Upper lobe of left lung (tissue), 4 donors: ENCODE measurements around the gene PIM3.

ENCODE experiments used
- EP300 ChIP-seq, 4 donors: sonication (generic); formaldehyde crosslinking; IDR thresholded peaks; one replicate each; pipeline ENCODE4 v1.5.1; 2017; ENCODE audit warnings: antibody characterized with exemption in 4 of 4, control low read depth in 2 of 4
- POLR2AphosphoS5 ChIP-seq, 2 donors: sonication (generic); formaldehyde crosslinking; IDR thresholded peaks; one replicate each; pipeline ENCODE4 v1.5.1; 2017; ENCODE audit warnings: antibody characterized with exemption in 2 of 2
- TF ChIP-seq, protein P1 (sequence below), 6 experiments: fragments of 450-650 bp in 4 of 6; fragments of 200-600 bp in 2 of 6; sonication (generic) in 2 of 6; IDR thresholded peaks; one replicate each; pipeline ENCODE4 v1.5.1; 2016 to 2019; ENCODE audit warnings: antibody characterized with exemption in 6 of 6

DNA sequence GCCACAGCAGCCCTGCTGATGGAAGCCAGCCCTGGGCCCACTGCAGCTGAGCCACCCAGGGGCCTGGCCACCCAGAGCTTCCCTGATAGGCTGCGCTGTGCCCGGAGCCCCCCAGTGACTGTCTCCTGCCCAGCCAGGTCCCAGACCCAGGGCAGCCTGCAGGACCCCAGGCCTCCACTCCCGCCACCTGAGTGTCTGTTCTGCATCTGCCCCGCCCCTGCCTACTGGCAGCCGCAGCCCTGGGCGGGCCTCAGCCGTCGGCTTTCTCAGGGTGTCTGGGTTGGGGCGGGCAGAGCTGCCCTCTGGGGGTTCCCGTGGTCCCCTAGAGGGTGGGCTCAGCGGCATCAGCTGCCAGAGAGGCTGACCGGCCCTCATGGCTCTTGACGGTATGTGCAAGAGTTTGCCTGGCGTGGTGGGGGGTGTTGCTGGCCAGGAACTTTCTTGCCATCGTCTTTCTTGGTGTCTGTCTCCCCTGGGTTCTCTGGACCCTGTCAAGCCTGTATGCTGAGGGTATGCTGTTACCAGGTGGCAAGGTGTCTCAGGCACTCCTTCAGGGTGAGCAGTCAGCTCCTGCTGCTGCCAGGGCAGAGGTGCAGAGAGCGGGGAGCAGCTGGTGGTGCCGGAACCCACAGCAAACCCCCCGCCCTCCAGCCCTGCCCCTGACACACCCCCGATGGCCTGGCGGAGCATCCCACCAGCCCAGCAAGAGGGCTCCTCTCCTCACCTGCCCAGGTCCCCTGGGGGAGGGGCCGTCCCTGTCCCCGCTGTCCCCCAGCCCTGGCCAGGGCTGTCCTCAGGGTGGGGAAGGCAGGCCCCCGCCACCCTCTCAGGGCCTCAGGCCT lies 12.2 kb upstream of the PIM3 start:
- TF ChIP-seq POLR2AphosphoS5 (IDR thresholded peaks at IDR 0.05) (no peak), EP300 (IDR thresholded peaks at IDR 0.05) (no peak)
- TF ChIP-seq, protein P1, sequence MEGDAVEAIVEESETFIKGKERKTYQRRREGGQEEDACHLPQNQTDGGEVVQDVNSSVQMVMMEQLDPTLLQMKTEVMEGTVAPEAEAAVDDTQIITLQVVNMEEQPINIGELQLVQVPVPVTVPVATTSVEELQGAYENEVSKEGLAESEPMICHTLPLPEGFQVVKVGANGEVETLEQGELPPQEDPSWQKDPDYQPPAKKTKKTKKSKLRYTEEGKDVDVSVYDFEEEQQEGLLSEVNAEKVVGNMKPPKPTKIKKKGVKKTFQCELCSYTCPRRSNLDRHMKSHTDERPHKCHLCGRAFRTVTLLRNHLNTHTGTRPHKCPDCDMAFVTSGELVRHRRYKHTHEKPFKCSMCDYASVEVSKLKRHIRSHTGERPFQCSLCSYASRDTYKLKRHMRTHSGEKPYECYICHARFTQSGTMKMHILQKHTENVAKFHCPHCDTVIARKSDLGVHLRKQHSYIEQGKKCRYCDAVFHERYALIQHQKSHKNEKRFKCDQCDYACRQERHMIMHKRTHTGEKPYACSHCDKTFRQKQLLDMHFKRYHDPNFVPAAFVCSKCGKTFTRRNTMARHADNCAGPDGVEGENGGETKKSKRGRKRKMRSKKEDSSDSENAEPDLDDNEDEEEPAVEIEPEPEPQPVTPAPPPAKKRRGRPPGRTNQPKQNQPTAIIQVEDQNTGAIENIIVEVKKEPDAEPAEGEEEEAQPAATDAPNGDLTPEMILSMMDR (IDR thresholded peaks at IDR 0.05) = no peak
